T-helper 2 cell treated with Interferon-gamma antibody and Interleukin-4, amounts not matched to agents 100 ng/mL and 5 ng/mL, for 36 hours (primary cell): ENCODE data around the gene SIK3. TPM values are rescaled to one million over a fixed set of nuclear protein-coding genes. Genes with fewer than 3 reads are reported as not detected.

Source experiments
- intact Hi-C: fragments of 100-400 bp; cut with micrococcal nuclease; formaldehyde crosslinking; loops from one replicate; pipeline ENCODE4 v1.15.1; 2023
- total RNA-seq: library from RNA; stranded (reverse); gene quantifications from 2 replicates; pipeline ENCODE4 v1.2.3, GENCODE V29; 2022

Gene SIK3
- total RNA-seq, 1 donor from 2014 or later = 27.1 TPM

- intact Hi-C loops = no loop called here
Measured at GRCh38 chr11:116849060-116849459, 249.2 kb downstream of the SIK3 start.

- intact Hi-C loops = no loop called here
Measured at GRCh38 chr11:116847612-116848011, 250.6 kb downstream of the SIK3 start.

GRCh38 chr11:116844722-116845121, 253.5 kb downstream of the SIK3 start:
- intact Hi-C loops = no loop called here

- intact Hi-C loops = no loop called here
Measured at GRCh38 chr11:116843661-116844060, 254.6 kb downstream of the SIK3 start.

- intact Hi-C loops = no loop called here
Measured at GRCh38 chr11:116842909-116843308, 255.3 kb downstream of the SIK3 start.

GRCh38 chr11:116842117-116842516, 256.1 kb downstream of the SIK3 start:
- intact Hi-C loops = no loop called here

GRCh38 chr11:116840746-116841296, 257.4 kb downstream of the SIK3 start:
- intact Hi-C loops = no loop called here

- intact Hi-C loops = no loop called here
Measured at GRCh38 chr11:116840224-116840745, 257.9 kb downstream of the SIK3 start.

GRCh38 chr11:116838321-116839084, 259.7 kb downstream of the SIK3 start:
- intact Hi-C loops = loop anchor here (5.0 kb wide), 1 partner anchor 259 kb away; the partner anchor contains the start of gene SIK3

- intact Hi-C loops = loop anchor here (2.0 to 5.0 kb wide), 2 partner anchors 15 to 260 kb away; partner anchors contain the start of gene SIK3
Measured at GRCh38 chr11:116837231-116838091, 260.8 kb downstream of the SIK3 start, which contains the start of gene APOA1. Gene APOA1, minus strand, starts transcription at chr11:116837622. Its CDS starts 235 bp downstream, at chr11:116837387.

GRCh38 chr11:116836632-116836991, 261.6 kb downstream of the SIK3 start:
- intact Hi-C loops = loop anchor here (1.0 to 5.0 kb wide), 3 partner anchors 16 to 261 kb away; partner anchors contain the start of genes APOA5 and SIK3

GRCh38 chr11:116835791-116836631, 262.2 kb downstream of the SIK3 start:
- intact Hi-C loops = loop anchor here (1.0 to 5.0 kb wide), 3 partner anchors 17 to 261 kb away; partner anchors contain the start of genes APOA5 and SIK3

- intact Hi-C loops = loop anchor here (5.0 kb wide), 1 partner anchor 262 kb away; the partner anchor contains the start of gene SIK3
Measured at GRCh38 chr11:116835042-116835772, 263.0 kb downstream of the SIK3 start.

GRCh38 chr11:116834535-116835041, 263.6 kb downstream of the SIK3 start:
- intact Hi-C loops = loop anchor here (5.0 kb wide), 1 partner anchor 263 kb away; the partner anchor contains the start of gene SIK3

GRCh38 chr11:116833816-116834534, 264.3 kb downstream of the SIK3 start:
- intact Hi-C loops = no loop called here

- intact Hi-C loops = no loop called here
Measured at GRCh38 chr11:116833491-116833815, 264.8 kb downstream of the SIK3 start.

GRCh38 chr11:116832350-116833290, 265.6 kb downstream of the SIK3 start:
- intact Hi-C loops = no loop called here
